HepG2 (cell line): ENCODE data around the gene CENPE. TPM values are rescaled to one million over a fixed set of nuclear protein-coding genes. Genes with fewer than 3 reads are reported as not detected.

ENCODE experiments used
- AGO1 ChIP-seq: fragments of 200-400 bp; formaldehyde crosslinking; IDR thresholded peaks from 2 replicates; pipeline ENCODE4 v1.6.1; 2017; ENCODE audit warnings: mild to moderate bottlenecking, low read depth, low read length, moderate library complexity; ENCODE audit not compliant: poor library complexity, severe bottlenecking
- ATF7-NPFF ChIP-seq: sonication (generic); formaldehyde crosslinking; IDR thresholded peaks from 2 replicates; pipeline ENCODE4 v1.8.1; 2023; ENCODE audit warnings: mild to moderate bottlenecking, low read depth, missing genetic modification reagents, moderate library complexity
- CREM ChIP-seq, 2 experiments: sonication (generic) in 1 of 2; formaldehyde crosslinking in 1 of 2; IDR thresholded peaks; 2 replicates each; pipeline versions ENCODE4 v1.4.0 to v1.6.1; 2016 to 2020; ENCODE audit warnings: antibody characterized with exemption in 1 of 2, mild to moderate bottlenecking in 1 of 2, missing genetic modification reagents in 1 of 2
- EHMT2 ChIP-seq: fragments of 200-600 bp; sonication (generic); IDR thresholded peaks from 2 replicates; pipeline ENCODE4 v1.7.0; 2017; ENCODE audit warnings: antibody characterized with exemption, low read depth, low read length, borderline replicate concordance
- ERF ChIP-seq: IDR thresholded peaks from 2 replicates; pipeline ENCODE4 v1.6.1; 2018; ENCODE audit warnings: missing biosample characterization, missing genetic modification reagents
- FOXO1 ChIP-seq: sonication (generic); formaldehyde crosslinking; IDR thresholded peaks from 2 replicates; pipeline ENCODE4 v1.4.0; 2020; ENCODE audit warnings: missing genetic modification reagents
- GLI4 ChIP-seq: sonication (generic); formaldehyde crosslinking; IDR thresholded peaks from 2 replicates; pipeline ENCODE4 v1.5.1; 2020; ENCODE audit warnings: missing genetic modification reagents, mild to moderate bottlenecking, moderate library complexity, borderline replicate concordance
- HIVEP1 ChIP-seq: sonication (generic); formaldehyde crosslinking; IDR thresholded peaks from 2 replicates; pipeline ENCODE4 v1.4.0; 2020; ENCODE audit warnings: mild to moderate bottlenecking, missing genetic modification reagents
- HNF1B ChIP-seq: sonication (generic); formaldehyde crosslinking; IDR thresholded peaks from 2 replicates; pipeline ENCODE4 v1.5.1; 2020; ENCODE audit warnings: mild to moderate bottlenecking, moderate library complexity, missing genetic modification reagents
- MYPOP ChIP-seq: sonication (generic); formaldehyde crosslinking; IDR thresholded peaks from 2 replicates; pipeline ENCODE4 v1.8.1; 2023; ENCODE audit warnings: mild to moderate bottlenecking, moderate library complexity, missing genetic modification reagents
- NFE2L1 ChIP-seq: sonication (generic); formaldehyde crosslinking; IDR thresholded peaks from 2 replicates; pipeline ENCODE4 v1.4.0; 2020; ENCODE audit warnings: missing genetic modification reagents, mild to moderate bottlenecking, borderline replicate concordance
- PCBP1 ChIP-seq: fragments of 200-400 bp; formaldehyde crosslinking; IDR thresholded peaks from 2 replicates; pipeline ENCODE4 v1.6.1; 2017; ENCODE audit warnings: mild to moderate bottlenecking, low read depth, low read length, borderline replicate concordance
- RBM39 ChIP-seq: fragments of 200-400 bp; formaldehyde crosslinking; IDR thresholded peaks from one replicate; pipeline ENCODE4 v1.6.1; 2018; ENCODE audit warnings: antibody characterized with exemption, mild to moderate bottlenecking, low read depth, low read length; ENCODE audit not compliant: poor library complexity, severe bottlenecking
- ZNF510 ChIP-seq: sonication (generic); formaldehyde crosslinking; IDR thresholded peaks from 2 replicates; pipeline ENCODE4 v1.4.0; 2020; ENCODE audit warnings: low read depth, mild to moderate bottlenecking, missing genetic modification reagents
- ZNF589 ChIP-seq: sonication (generic); formaldehyde crosslinking; conservative IDR thresholded peaks from 2 replicates; pipeline ENCODE4 v1.8.0; 2022; ENCODE audit warnings: mild to moderate bottlenecking, moderate library complexity, missing genetic modification reagents
- ZNF629 ChIP-seq: sonication (generic); formaldehyde crosslinking; conservative IDR thresholded peaks from 2 replicates; pipeline ENCODE4 v1.5.0; 2020; ENCODE audit warnings: missing genetic modification reagents
- ZNF746 ChIP-seq: sonication (generic); formaldehyde crosslinking; IDR thresholded peaks from 2 replicates; pipeline ENCODE4 v1.8.0; 2022; ENCODE audit warnings: mild to moderate bottlenecking, missing genetic modification reagents
- ZNF777 ChIP-seq: sonication (generic); formaldehyde crosslinking; IDR thresholded peaks from 2 replicates; pipeline ENCODE4 v1.4.0; 2020; ENCODE audit warnings: missing genetic modification reagents
- polyA plus RNA-seq, 8 experiments: library from polyadenylated mRNA; depleted of rRNA in 3 of 8; stranded (reverse) in 7 of 8; unstranded in 1 of 8; fragments of >200 nt; fragmentation: Illumina TruSeq in 4 of 8; extraction: Trizol in 4 of 8; gene quantifications; 2 replicates each; pipeline versions ENCODE4 v1.2.1 to v1.2.3, GENCODE V29; 2011 to 2016; ENCODE audit warnings: low read depth in 4 of 8, missing spikeins in 1 of 8, mixed read lengths in 1 of 8; ENCODE audit not compliant: insufficient read depth in 1 of 8
- total RNA-seq, 5 experiments: library from RNA; depleted of rRNA; stranded (reverse); fragments of >200 nt; fragmentation: Illumina TruSeq; extraction: Trizol; gene quantifications; 2 replicates each; pipeline ENCODE4 v1.2.3, GENCODE V29; 2016; ENCODE audit warnings: low read depth in 1 of 5
- TF ChIP-seq, protein P1 (sequence below): IDR thresholded peaks from 2 replicates; pipeline ENCODE4 v1.6.1; 2016; ENCODE audit warnings: missing biosample characterization, missing genetic modification reagents, low read depth
- TF ChIP-seq, protein P2 (sequence below): sonication (generic); formaldehyde crosslinking; IDR thresholded peaks from 2 replicates; pipeline ENCODE4 v1.4.0; 2020; ENCODE audit warnings: missing genetic modification reagents
- TF ChIP-seq, protein P3 (sequence below): IDR thresholded peaks from 2 replicates; pipeline ENCODE4 v1.6.1; 2016; ENCODE audit warnings: low read depth, borderline replicate concordance

CENPE gene
- total and polyA plus RNA-seq, 2 of the 13 experiments (the other 11 are each of a cell fraction or from before 2014, with no cell fraction given): 2.1 to 19.8 TPM

- TF ChIP-seq, protein P1, sequence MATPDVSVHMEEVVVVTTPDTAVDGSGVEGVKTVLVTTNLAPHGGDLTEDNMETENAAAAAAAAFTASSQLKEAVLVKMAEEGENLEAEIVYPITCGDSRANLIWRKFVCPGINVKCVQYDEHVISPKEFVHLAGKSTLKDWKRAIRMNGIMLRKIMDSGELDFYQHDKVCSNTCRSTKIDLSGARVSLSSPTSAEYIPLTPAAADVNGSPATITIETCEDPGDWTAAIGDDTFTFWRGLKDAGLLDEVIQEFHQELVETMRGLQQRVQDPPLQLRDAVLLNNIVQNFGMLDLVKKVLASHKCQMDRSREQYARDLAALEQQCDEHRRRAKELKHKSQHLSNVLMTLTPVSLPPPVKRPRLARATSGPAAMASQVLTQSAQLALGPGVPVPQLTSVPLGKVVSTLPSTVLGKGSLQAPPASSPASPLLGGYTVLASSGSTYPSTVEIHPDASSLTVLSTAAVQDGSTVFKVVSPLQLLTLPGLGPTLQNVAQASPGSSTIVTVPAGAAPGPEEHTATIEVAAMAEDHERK (CRISPR knock-in tag): no peak
- TF ChIP-seq AGO1 (peak; percentile 50), ERF (CRISPR knock-in tag) (no peak), CREM (IDR thresholded peaks at IDR 0.05) (peak; percentile 96), CREM (CRISPR knock-in tag; IDR thresholded peaks at IDR 0.05) (peak; percentile 40; the same call in 1 of the 2 replicates), RBM39 (no peak), GLI4 (CRISPR knock-in tag) (no peak), PCBP1 (peak; percentile 95), MYPOP (CRISPR knock-in tag) (0 out of 2 replicates have a peak, but pooled peaks have one; percentile 68), ZNF629 (CRISPR knock-in tag) (no peak), ATF7-NPFF (CRISPR knock-in tag) (peak; percentile 38; the same call in 1 of the 2 replicates), FOXO1 (CRISPR knock-in tag) (0 out of 2 replicates have a peak, but pooled peaks have one; percentile 3), ZNF746 (0 out of 2 replicates have a peak, but pooled peaks have one; percentile 34), ZNF589 (CRISPR knock-in tag) (no peak), HNF1B (CRISPR knock-in tag) (peak; percentile 62; the same call in 1 of the 2 replicates), ZNF510 (CRISPR knock-in tag) (peak; percentile 59; the same call in 1 of the 2 replicates), NFE2L1 (CRISPR knock-in tag) (no peak), EHMT2 (peak; percentile 52; the same call in 1 of the 2 replicates), ZNF777 (peak; percentile 38; the same call in 1 of the 2 replicates), HIVEP1 (CRISPR knock-in tag) (no peak)
- TF ChIP-seq, protein P2, sequence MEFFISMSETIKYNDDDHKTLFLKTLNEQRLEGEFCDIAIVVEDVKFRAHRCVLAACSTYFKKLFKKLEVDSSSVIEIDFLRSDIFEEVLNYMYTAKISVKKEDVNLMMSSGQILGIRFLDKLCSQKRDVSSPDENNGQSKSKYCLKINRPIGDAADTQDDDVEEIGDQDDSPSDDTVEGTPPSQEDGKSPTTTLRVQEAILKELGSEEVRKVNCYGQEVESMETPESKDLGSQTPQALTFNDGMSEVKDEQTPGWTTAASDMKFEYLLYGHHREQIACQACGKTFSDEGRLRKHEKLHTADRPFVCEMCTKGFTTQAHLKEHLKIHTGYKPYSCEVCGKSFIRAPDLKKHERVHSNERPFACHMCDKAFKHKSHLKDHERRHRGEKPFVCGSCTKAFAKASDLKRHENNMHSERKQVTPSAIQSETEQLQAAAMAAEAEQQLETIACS (CRISPR knock-in tag): no peak
- TF ChIP-seq, protein P3, sequence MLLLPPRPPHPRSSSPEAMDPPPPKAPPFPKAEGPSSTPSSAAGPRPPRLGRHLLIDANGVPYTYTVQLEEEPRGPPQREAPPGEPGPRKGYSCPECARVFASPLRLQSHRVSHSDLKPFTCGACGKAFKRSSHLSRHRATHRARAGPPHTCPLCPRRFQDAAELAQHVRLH: 0 out of 2 replicates have a peak, but pooled peaks have one; percentile 48
Measured at GRCh38 chr4:103198111-103198765, at the start of gene CENPE (continued).
